Transverse colon (tissue), 4 donors: ENCODE data around the gene ITPR2.

Source experiments
- CTCF ChIP-seq, 5 experiments: fragments of 200-600 bp in 3 of 5; fragments of 450-650 bp in 2 of 5; sonication (generic) in 3 of 5; IDR thresholded peaks; 1 replicate in 2 of 5; 2 replicates in 3 of 5; pipeline ENCODE4 v1.5.1; 2016 to 2017; ENCODE audit warnings: antibody characterized with exemption in 5 of 5, inconsistent platforms in 3 of 5, mild to moderate bottlenecking in 2 of 5, moderate library complexity in 1 of 5
- EP300 ChIP-seq: sonication (generic); formaldehyde crosslinking; IDR thresholded peaks from one replicate; pipeline ENCODE4 v1.6.1; 2017; ENCODE audit warnings: antibody characterized with exemption, low read depth
- POLR2A ChIP-seq: fragments of 450-650 bp; IDR thresholded peaks from one replicate; pipeline ENCODE4 v1.6.1; 2016; ENCODE audit warnings: antibody characterized with exemption, mild to moderate bottlenecking, moderate library complexity
- POLR2AphosphoS5 ChIP-seq, 3 donors: sonication (generic); formaldehyde crosslinking; IDR thresholded peaks; one replicate each; pipeline ENCODE4 v1.6.1; 2016; ENCODE audit warnings: antibody characterized with exemption in 3 of 3

- TF ChIP-seq POLR2A (no peak), CTCF (IDR thresholded peaks at IDR 0.05) (peak; percentile 8 to 42 (median 19)), POLR2AphosphoS5 (IDR thresholded peaks at IDR 0.05) (peak in 1 of 3 donors; percentile 6), EP300 (no peak)
These were observed 534.0 kb downstream of the ITPR2 start for GRCh38 chr12:26298785-26299621.
